ENCODE data around the gene CYLD.

The CYLD gene

GRCh38 chr16:50778284-50779163, 36.6 kb downstream of the CYLD start:
- DNase-seq (ENCODE audit: low read depth) = no peak
- no peak for TF ChIP-seq CTCF (conservative IDR thresholded peaks at IDR 0.05; ENCODE audit: low read depth, low read length)
- H3K4me3 ChIP-seq (ENCODE audit: low read length) = no peak overlapping the region

- TF ChIP-seq CTCF (conservative IDR thresholded peaks at IDR 0.05; ENCODE audit: low read depth, low read length) = peak; percentile 23
- no peak for DNase-seq (ENCODE audit: low read depth)
- no peak overlapping the region for H3K4me3 ChIP-seq (ENCODE audit: low read length)
Observed at GRCh38 chr16:50781043-50781442, 39.2 kb downstream of the CYLD start.

- DNase-seq (ENCODE audit: low read depth) = no peak
- H3K4me3 ChIP-seq (ENCODE audit: low read length) = no peak overlapping the region
- no peak for TF ChIP-seq CTCF (conservative IDR thresholded peaks at IDR 0.05; ENCODE audit: low read depth, low read length)
Observed at GRCh38 chr16:50781518-50781917, 39.6 kb downstream of the CYLD start.

GRCh38 chr16:50789757-50790156, 47.9 kb downstream of the CYLD start:
- no peak for TF ChIP-seq CTCF (conservative IDR thresholded peaks at IDR 0.05; ENCODE audit: low read depth, low read length)
- no peak for DNase-seq (ENCODE audit: low read depth)

GRCh38 chr16:50791522-50791921, 49.6 kb downstream of the CYLD start:
- no peak for TF ChIP-seq CTCF (conservative IDR thresholded peaks at IDR 0.05; ENCODE audit: low read depth, low read length)
- no peak for DNase-seq (ENCODE audit: low read depth)
- H3K4me3 ChIP-seq (ENCODE audit: low read length) = no peak overlapping the region

More at GRCh38 chr16:50789757-50790156, 47.9 kb downstream of the CYLD start:
- no peak overlapping the region for H3K4me3 ChIP-seq (ENCODE audit: low read length)

- TF ChIP-seq CTCF (conservative IDR thresholded peaks at IDR 0.05; ENCODE audit: low read depth, low read length) = no peak
- DNase-seq (ENCODE audit: low read depth) = no peak
- no peak overlapping the region for H3K4me3 ChIP-seq (ENCODE audit: low read length)
Observed at GRCh38 chr16:50796829-50797228, 54.9 kb downstream of the CYLD start.

GRCh38 chr16:50797456-50797855, 55.6 kb downstream of the CYLD start:
- DNase-seq (ENCODE audit: low read depth) = no peak
- no peak overlapping the region for H3K4me3 ChIP-seq (ENCODE audit: low read length)
- no peak for TF ChIP-seq CTCF (conservative IDR thresholded peaks at IDR 0.05; ENCODE audit: low read depth, low read length)
